RWPE1 (cell line): ENCODE results near the gene ASMTL.

Source experiments
- CTCF ChIA-PET: fragments of 350-600 bp; sonication (Branson Sonifier 250); formaldehyde crosslinking; extraction: SDS; loops from one replicate; lab custom pipeline; 2021; lab: Yijun Ruan, JAX
- POLR2A ChIA-PET: fragments of 400-600 bp; formaldehyde crosslinking; extraction: SDS; loops from one replicate; lab custom pipeline; 2020; ENCODE audit warnings: antibody characterized with exemption; ENCODE audit not compliant: low non-redundant PET; lab: Yijun Ruan, JAX
- DNase-seq: peaks from one replicate; pipeline ENCODE4 v3.0.0; 2012; ENCODE audit warnings: low spot score
- H3K27ac ChIP-seq: fragments of 450-650 bp; 2 replicates; pipeline ENCODE4 v1.5.1; 2017
- TF ChIP-seq, protein P1 (sequence below): fragments of 450-650 bp; conservative IDR thresholded peaks from 2 replicates; pipeline ENCODE4 v1.5.1; 2017; ENCODE audit warnings: low read depth, mild to moderate bottlenecking

Gene ASMTL

DNA sequence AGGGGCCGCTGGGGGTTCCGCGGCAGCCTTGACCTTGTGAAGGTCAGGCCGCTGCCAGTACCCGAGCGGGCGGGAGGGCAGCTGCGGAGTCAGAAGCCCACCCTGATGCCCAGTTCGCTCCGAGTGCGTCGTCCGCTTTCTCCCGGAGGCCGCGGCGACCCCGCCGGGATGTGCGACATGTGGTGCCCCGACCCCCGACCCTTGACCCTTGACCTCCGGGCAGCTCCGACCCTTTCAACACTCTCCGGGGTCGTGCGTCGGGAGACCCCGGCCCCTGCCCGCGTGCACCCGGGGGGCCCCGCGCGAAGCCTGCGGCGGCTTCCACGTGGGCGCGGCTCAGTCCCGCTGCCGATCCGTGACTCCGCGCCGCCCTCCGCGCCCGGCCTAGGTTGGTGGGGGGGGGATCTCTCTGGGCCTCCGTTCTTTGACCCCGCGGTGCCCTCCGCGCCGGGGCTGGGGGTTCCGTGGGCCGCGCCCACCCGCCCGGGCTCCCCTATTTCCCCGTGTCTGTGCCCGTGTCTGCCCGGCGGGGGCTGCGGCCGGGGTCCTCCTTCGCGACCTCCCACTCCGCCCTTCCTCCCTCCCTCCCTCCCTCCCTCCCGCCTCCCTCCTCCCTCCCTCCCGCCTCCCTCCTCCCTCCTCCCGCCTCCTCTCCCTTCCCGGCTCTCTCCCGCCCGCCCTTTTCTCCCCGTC is 60.2 kb downstream of the ASMTL start:
- ChIA-PET CTCF (no interaction called here), POLR2A (no interaction called here)
- peak overlapping the region; percentile 99 for H3K27ac ChIP-seq
- TF ChIP-seq, protein P1, sequence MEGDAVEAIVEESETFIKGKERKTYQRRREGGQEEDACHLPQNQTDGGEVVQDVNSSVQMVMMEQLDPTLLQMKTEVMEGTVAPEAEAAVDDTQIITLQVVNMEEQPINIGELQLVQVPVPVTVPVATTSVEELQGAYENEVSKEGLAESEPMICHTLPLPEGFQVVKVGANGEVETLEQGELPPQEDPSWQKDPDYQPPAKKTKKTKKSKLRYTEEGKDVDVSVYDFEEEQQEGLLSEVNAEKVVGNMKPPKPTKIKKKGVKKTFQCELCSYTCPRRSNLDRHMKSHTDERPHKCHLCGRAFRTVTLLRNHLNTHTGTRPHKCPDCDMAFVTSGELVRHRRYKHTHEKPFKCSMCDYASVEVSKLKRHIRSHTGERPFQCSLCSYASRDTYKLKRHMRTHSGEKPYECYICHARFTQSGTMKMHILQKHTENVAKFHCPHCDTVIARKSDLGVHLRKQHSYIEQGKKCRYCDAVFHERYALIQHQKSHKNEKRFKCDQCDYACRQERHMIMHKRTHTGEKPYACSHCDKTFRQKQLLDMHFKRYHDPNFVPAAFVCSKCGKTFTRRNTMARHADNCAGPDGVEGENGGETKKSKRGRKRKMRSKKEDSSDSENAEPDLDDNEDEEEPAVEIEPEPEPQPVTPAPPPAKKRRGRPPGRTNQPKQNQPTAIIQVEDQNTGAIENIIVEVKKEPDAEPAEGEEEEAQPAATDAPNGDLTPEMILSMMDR, result no peak
- peak; percentile 45 for DNase-seq

DNA sequence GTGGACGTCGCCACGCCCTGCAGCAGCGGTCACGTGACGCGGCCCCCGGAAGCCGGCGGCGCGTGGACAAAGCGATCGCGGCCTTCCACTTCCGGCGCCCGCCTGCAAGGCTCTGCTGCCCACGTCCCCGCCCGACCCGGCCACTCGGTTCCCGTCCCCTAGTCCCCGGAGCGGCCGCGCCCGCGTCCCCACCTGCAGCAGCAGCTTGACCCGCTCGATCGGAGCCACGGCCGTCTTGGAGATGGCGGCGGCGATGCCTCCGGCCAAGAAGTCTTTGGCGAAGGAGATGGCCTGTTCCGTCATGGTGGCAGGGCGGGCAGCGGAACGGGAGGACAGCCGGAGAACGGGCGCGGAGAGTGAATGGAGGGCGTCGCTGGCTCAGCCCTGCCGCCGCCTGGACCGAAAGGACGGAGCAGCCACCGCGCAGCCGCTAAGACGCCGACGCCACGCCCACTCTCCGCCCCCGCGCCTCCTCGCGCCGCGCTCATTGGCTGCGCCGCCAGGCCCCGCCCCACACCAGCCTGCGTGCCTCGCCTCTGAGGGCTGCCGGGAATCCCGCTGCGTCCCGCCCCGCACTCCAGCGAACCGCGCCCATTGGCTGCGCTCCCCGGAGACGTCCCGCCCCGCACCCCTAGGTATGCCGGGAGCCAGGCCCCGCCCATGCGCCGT is 60.9 kb downstream of the ASMTL start, which contains the start of gene SLC25A6:
Gene SLC25A6 (minus strand): TSS at position 407 of the 669 bp plus-strand sequence. CDS start 104 bp downstream, at position 303.
- POLR2A ChIA-PET, result no interaction called here
- H3K27ac ChIP-seq, result peak within 1 kb of the TSS; percentile 99
- DNase-seq, result peak; percentile 93
- CTCF ChIA-PET, result no interaction called here
- TF ChIP-seq, protein P1, result no peak

DNA sequence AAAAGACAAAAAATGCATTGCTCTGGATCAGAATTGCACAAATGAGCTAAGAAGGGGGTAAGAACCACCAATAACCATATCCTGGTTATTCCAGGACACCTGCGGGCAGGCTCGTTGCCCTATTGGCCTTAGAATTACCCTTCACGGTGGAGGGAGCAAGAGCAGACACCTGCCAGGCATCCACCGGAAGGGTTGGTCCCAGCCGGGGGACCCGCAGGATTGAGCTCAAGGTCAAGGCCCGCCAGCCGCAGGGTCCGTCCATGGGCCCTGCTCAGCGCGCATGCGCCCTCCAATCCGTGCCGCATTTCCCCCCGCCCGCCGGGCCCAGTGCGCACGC is 61.4 kb downstream of the ASMTL start:
- TF ChIP-seq, protein P1, result no peak
- ChIA-PET POLR2A (no interaction called here), CTCF (no interaction called here)
- peak overlapping the region; percentile 99 for H3K27ac ChIP-seq
- peak; percentile 81 for DNase-seq

DNA sequence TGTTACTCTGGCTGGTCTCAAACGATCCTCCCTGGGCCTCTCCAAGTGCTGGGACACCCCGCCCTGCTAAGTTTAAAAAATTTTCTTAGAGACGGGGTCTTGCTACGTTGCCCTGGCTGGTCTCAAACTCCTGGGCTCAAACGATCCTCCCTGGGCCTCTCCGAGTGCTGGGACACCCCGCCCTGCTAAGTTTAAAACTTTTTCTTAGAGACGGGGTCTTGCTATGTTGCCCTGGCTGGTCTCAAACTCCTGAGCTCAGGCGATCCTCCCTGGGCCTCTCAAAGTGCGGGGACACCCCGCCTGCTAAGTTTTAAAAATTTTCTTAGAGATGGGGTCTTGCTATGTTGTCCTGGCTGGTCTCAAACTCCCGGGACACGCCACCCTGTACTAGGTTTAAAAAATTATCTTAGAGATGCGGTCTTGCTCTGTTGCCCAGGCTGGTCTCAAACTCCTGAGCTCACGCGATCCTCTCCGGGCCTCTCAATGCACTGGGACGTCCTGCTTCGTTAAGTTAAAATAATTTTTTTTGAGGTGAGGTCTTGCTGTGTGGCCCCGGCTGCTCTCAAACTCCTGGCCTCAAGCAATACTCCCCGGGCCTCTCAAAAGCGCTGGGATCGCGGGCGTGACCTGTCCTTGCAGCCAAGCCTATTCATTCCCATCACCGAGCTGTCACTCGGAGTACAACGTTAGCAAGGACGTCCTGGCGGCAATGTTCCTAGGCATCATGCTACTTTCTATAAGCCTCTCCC is 61.9 kb downstream of the ASMTL start:
- POLR2A ChIA-PET, result no interaction called here
- no peak for DNase-seq
- peak overlapping the region; percentile 99 for H3K27ac ChIP-seq
- CTCF ChIA-PET, result no interaction called here
- TF ChIP-seq, protein P1, result no peak

DNA sequence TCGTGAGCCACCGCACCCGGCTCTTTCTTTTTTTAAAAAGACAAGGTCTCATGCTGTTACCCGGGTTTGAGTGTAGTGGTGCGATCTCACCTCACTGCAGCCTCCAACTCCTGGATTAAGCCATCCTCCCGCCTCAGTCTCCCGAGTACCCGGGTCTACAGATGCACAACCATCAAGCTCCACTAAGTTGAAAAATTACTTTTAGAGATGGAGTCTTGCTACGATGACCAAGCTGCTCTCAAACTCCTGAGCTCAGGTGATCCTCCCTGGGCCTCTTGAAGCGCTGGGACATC is 62.8 kb downstream of the ASMTL start:
- H3K27ac ChIP-seq, result peak overlapping the region; percentile 99
- DNase-seq, result no peak
- POLR2A ChIA-PET, result no interaction called here
- CTCF ChIA-PET, result no interaction called here
- TF ChIP-seq, protein P1, result no peak

DNA sequence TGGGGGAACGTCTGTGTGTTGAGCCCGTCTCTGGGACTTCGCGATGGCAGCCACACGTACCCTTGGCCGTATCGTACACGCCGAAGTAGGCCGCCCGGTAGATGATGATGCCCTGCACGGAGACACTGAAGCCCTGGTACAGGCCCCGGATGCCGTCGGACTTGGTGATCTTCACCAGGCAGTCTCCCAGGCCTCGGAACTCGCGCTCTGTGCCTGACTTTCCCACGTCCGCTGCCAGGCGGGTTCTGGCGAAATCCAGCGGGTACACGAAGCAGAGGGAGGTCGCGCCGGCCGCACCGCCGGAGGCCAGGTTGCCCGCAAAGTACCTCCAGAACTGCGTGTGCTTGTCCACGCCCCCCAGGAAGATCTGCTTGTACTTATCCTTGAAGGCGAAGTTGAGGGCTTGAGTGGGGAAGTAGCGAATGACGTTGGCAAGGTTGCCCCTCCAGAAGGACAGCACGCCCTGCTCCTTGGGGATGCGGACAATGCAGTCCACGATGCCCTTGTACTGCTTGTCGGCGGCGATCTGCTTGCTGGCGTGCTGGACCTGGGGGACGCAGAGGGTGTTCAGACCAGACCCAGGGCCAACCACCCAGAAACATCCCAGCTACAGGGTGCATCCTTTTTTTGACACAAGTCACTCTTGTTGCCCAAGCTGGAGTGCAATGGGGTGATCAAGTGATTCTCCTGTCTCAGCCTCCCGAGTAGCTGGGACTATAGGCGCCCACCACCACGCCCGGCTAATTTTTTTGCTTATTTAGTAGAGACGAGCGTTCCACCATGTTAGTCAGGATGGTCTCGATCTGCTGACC is 63.3 kb downstream of the ASMTL start:
- POLR2A ChIA-PET, result no interaction called here
- CTCF ChIA-PET, result no interaction called here
- H3K27ac ChIP-seq, result peak overlapping the region; percentile 99
- TF ChIP-seq, protein P1, result no peak
- DNase-seq, result no peak
